ENCODE data around the gene C3orf62. TPM values are rescaled to one million over a fixed set of nuclear protein-coding genes. Genes with fewer than 3 reads are reported as not detected.
A peak's percentile ranks its signal among the peaks of the same experiment; 100 is the strongest.

C3orf62 gene
- total RNA-seq, 4 donors from 2014 or later, result 5.9 to 9.0 (median 8.5) TPM

GRCh38 chr3:49298511-49298910 lies 21.5 kb upstream of the C3orf62 start:
- no peak for DNase-seq (ENCODE audit: low spot score in 2 of 2)
- peaks cover 18% of the 10 kb centered on the region for H3K4me1 ChIP-seq
- H3K36me3 ChIP-seq, result peaks cover 90% of the 10 kb centered on the region
- no peaks in the 10 kb centered on the region for H3K9me3 ChIP-seq
- TF ChIP-seq POLR2A (IDR thresholded peaks at IDR 0.05) (no peak), POLR2AphosphoS5 (IDR thresholded peaks at IDR 0.05) (no peak), CTCF (IDR thresholded peaks at IDR 0.05) (no peak), EP300 (IDR thresholded peaks at IDR 0.05) (no peak)
- WGBS, result 97% methylated on average over 7 of the region's 7 CpGs
- no peaks in the 10 kb centered on the region for H3K27me3 ChIP-seq
- no peak overlapping the region for H3K27ac ChIP-seq
- no peak overlapping the region for H3K4me3 ChIP-seq

- Histone ChIP-seq H3K27me3 (no peaks in the 10 kb centered on the region), H3K27ac (peak overlapping the region; percentile 49), H3K4me3 (no peak overlapping the region), H3K4me1 (peaks cover 18% of the 10 kb centered on the region), H3K9me3 (no peaks in the 10 kb centered on the region), H3K36me3 (peaks cover 90% of the 10 kb centered on the region)
- DNase-seq (ENCODE audit: low spot score in 2 of 2), result no peak
- WGBS, result 50% methylated on average over 2 of the region's 2 CpGs
- TF ChIP-seq POLR2AphosphoS5 (IDR thresholded peaks at IDR 0.05), result no peak
- no peak for TF ChIP-seq EP300 (IDR thresholded peaks at IDR 0.05)
- TF ChIP-seq CTCF (IDR thresholded peaks at IDR 0.05), result no peak
- TF ChIP-seq POLR2A (IDR thresholded peaks at IDR 0.05), result no peak
Measured at GRCh38 chr3:49296781-49297411, 19.9 kb upstream of the C3orf62 start.

GRCh38 chr3:49295489-49296058 lies 18.5 kb upstream of the C3orf62 start:
- H3K27ac ChIP-seq, result no peak overlapping the region
- H3K36me3 ChIP-seq, result peaks cover 90% of the 10 kb centered on the region
- WGBS, result 83% methylated on average over 11 of the region's 11 CpGs
- H3K9me3 ChIP-seq, result no peaks in the 10 kb centered on the region
- peaks cover 18% of the 10 kb centered on the region for H3K4me1 ChIP-seq
- H3K4me3 ChIP-seq, result no peak overlapping the region
- H3K27me3 ChIP-seq, result no peaks in the 10 kb centered on the region
- TF ChIP-seq CTCF (IDR thresholded peaks at IDR 0.05), result peak; percentile 39 to 51
- TF ChIP-seq POLR2AphosphoS5 (IDR thresholded peaks at IDR 0.05), result no peak
- DNase-seq (ENCODE audit: low spot score in 2 of 2), result no peak

GRCh38 chr3:49294343-49294742 lies 17.3 kb upstream of the C3orf62 start:
- DNase-seq (ENCODE audit: low spot score in 2 of 2), result no peak
- Histone ChIP-seq H3K27me3 (no peaks in the 10 kb centered on the region), H3K27ac (no peak overlapping the region), H3K36me3 (peaks cover 90% of the 10 kb centered on the region), H3K9me3 (no peaks in the 10 kb centered on the region), H3K4me3 (no peak overlapping the region), H3K4me1 (peaks cover 18% of the 10 kb centered on the region)
- 84% methylated on average over 8 of the region's 8 CpGs for WGBS
- TF ChIP-seq POLR2A (IDR thresholded peaks at IDR 0.05), result no peak
- TF ChIP-seq EP300 (IDR thresholded peaks at IDR 0.05), result no peak
- TF ChIP-seq POLR2AphosphoS5 (IDR thresholded peaks at IDR 0.05), result no peak
- no peak for TF ChIP-seq CTCF (IDR thresholded peaks at IDR 0.05)

- peaks cover 10% of the 10 kb centered on the region for H3K4me1 ChIP-seq
- H3K36me3 ChIP-seq, result peaks cover 91% of the 10 kb centered on the region
- H3K27me3 ChIP-seq, result no peaks in the 10 kb centered on the region
- no peak overlapping the region for H3K27ac ChIP-seq
- H3K9me3 ChIP-seq, result no peaks in the 10 kb centered on the region
- 99% methylated on average over 6 of the region's 6 CpGs for WGBS
- H3K4me3 ChIP-seq, result no peak overlapping the region
- TF ChIP-seq EP300 (IDR thresholded peaks at IDR 0.05), result no peak
- TF ChIP-seq POLR2A (IDR thresholded peaks at IDR 0.05), result no peak
- TF ChIP-seq CTCF (IDR thresholded peaks at IDR 0.05), result no peak
- no peak for TF ChIP-seq POLR2AphosphoS5 (IDR thresholded peaks at IDR 0.05)
- no peak for DNase-seq (ENCODE audit: low spot score in 2 of 2)
Measured at GRCh38 chr3:49283997-49284396, 7.0 kb upstream of the C3orf62 start.
